Measurements from ENCODE around the gene REV1.

REV1 gene

GRCh38 chr2:99386011-99386410 lies 103.8 kb downstream of the REV1 start (continued):
- no peak for TF ChIP-seq ZC3H10 (CRISPR knock-in tag; IDR thresholded peaks at IDR 0.05)
- no peak for TF ChIP-seq ARNTL (CRISPR knock-in tag; IDR thresholded peaks at IDR 0.05; ENCODE audit: borderline replicate concordance, low read depth)
- no peak for TF ChIP-seq ZNF565 (CRISPR knock-in tag; conservative IDR thresholded peaks at IDR 0.05; ENCODE audit: low read depth)
- TF ChIP-seq SNAI2 (CRISPR knock-in tag; IDR thresholded peaks at IDR 0.05): no peak
- TF ChIP-seq PPARA (CRISPR knock-in tag; IDR thresholded peaks at IDR 0.05; ENCODE audit: borderline replicate concordance): no peak
- TF ChIP-seq TOX (CRISPR knock-in tag; IDR thresholded peaks at IDR 0.05; ENCODE audit: borderline replicate concordance): no peak
- no peak for TF ChIP-seq ZNF70 (CRISPR knock-in tag; IDR thresholded peaks at IDR 0.05)
- TF ChIP-seq OSR1 (CRISPR knock-in tag; IDR thresholded peaks at IDR 0.05): no peak
- no peak for TF ChIP-seq ZNF8 (CRISPR knock-in tag; IDR thresholded peaks at IDR 0.05)
- TF ChIP-seq BACH2 (CRISPR knock-in tag; IDR thresholded peaks at IDR 0.05; ENCODE audit: borderline replicate concordance): no peak
- TF ChIP-seq, protein P1, sequence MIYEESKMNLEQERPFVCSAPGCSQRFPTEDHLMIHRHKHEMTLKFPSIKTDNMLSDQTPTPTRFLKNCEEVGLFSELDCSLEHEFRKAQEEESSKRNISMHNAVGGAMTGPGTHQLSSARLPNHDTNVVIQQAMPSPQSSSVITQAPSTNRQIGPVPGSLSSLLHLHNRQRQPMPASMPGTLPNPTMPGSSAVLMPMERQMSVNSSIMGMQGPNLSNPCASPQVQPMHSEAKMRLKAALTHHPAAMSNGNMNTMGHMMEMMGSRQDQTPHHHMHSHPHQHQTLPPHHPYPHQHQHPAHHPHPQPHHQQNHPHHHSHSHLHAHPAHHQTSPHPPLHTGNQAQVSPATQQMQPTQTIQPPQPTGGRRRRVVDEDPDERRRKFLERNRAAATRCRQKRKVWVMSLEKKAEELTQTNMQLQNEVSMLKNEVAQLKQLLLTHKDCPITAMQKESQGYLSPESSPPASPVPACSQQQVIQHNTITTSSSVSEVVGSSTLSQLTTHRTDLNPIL (CRISPR knock-in tag; IDR thresholded peaks at IDR 0.05; ENCODE audit: low read depth): no peak

- TF ChIP-seq TOX (CRISPR knock-in tag; IDR thresholded peaks at IDR 0.05; ENCODE audit: borderline replicate concordance): no peak
- TF ChIP-seq ZNF70 (CRISPR knock-in tag; IDR thresholded peaks at IDR 0.05): no peak
- TF ChIP-seq PATZ1 (CRISPR knock-in tag; IDR thresholded peaks at IDR 0.05; ENCODE audit: borderline replicate concordance): no peak
- no peak for ATAC-seq
These were observed 107.7 kb downstream of the REV1 start for GRCh38 chr2:99382143-99382542.

DNA sequence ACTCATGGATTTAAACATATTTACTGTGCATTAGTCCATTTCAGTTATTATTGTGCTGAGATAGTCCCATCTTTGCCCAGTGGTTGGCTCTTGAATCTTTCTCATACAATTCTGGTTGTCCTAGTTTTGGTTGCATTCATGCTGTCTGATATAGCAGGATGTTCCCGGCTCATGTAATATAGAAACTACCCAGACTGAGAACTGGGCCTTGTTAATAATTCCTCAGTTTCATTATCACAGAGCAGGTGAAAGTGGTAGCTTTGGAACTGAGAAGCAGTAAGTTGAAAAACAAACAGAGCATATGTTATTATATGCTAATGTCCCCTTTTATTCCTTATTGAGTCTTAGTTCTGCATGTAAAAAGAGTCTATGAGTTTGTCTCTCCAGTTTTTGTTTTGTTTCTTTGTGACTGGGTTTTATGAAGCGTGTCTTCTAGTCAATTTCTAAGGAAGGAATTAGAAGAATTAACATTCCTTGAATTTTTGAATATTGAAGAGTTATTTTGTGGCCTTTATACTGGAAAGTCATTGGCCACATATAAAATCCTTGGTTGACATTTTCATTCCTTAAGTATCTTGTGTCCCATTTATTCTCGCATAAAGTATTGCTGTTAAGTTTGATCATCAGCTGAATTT lies 109.3 kb downstream of the REV1 start:
- no peak for ATAC-seq
- no peak for TF ChIP-seq RARB (CRISPR knock-in tag; IDR thresholded peaks at IDR 0.05)
- no peak for TF ChIP-seq POU6F1 (CRISPR knock-in tag; IDR thresholded peaks at IDR 0.05; ENCODE audit: borderline replicate concordance, low read depth)
- TF ChIP-seq ESRRG (CRISPR knock-in tag; IDR thresholded peaks at IDR 0.05): no peak
- TF ChIP-seq, protein P2, sequence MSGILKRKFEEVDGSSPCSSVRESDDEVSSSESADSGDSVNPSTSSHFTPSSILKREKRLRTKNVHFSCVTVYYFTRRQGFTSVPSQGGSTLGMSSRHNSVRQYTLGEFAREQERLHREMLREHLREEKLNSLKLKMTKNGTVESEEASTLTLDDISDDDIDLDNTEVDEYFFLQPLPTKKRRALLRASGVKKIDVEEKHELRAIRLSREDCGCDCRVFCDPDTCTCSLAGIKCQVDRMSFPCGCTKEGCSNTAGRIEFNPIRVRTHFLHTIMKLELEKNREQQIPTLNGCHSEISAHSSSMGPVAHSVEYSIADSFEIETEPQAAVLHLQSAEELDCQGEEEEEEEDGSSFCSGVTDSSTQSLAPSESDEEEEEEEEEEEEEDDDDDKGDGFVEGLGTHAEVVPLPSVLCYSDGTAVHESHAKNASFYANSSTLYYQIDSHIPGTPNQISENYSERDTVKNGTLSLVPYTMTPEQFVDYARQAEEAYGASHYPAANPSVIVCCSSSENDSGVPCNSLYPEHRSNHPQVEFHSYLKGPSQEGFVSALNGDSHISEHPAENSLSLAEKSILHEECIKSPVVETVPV (CRISPR knock-in tag; IDR thresholded peaks at IDR 0.05): no peak
- no peak for TF ChIP-seq SNAI2 (CRISPR knock-in tag; IDR thresholded peaks at IDR 0.05)
- TF ChIP-seq ZC3H10 (CRISPR knock-in tag; IDR thresholded peaks at IDR 0.05): no peak
- TF ChIP-seq ZNF8 (CRISPR knock-in tag; IDR thresholded peaks at IDR 0.05): no peak
- no peak for TF ChIP-seq ZNF565 (CRISPR knock-in tag; conservative IDR thresholded peaks at IDR 0.05; ENCODE audit: low read depth)
- no peak for TF ChIP-seq ZFP3 (CRISPR knock-in tag; IDR thresholded peaks at IDR 0.05)
- no peak for TF ChIP-seq ZNF70 (CRISPR knock-in tag; IDR thresholded peaks at IDR 0.05)
- no peak for TF ChIP-seq TSHZ2 (CRISPR knock-in tag; IDR thresholded peaks at IDR 0.05)
- no peak for TF ChIP-seq CSDC2 (CRISPR knock-in tag; IDR thresholded peaks at IDR 0.05)
- no peak for TF ChIP-seq GLIS3 (CRISPR knock-in tag; IDR thresholded peaks at IDR 0.05)
